K562 (cell line): ENCODE results near the gene DZIP1.

ENCODE experiments used
- BRF1 ChIP-seq: IDR thresholded peaks from 3 replicates; pipeline ENCODE4 v1.6.1; 2011; ENCODE audit warnings: borderline replicate concordance, mild to moderate bottlenecking; ENCODE audit not compliant: insufficient read length; ENCODE audit errors: extremely low read depth
- CHD2 ChIP-seq: IDR thresholded peaks from 2 replicates; pipeline ENCODE4 v1.6.1; 2011; ENCODE audit warnings: low read depth, low read length
- CREB5 ChIP-seq: fragments of 250-450 bp; sonication (Bioruptor Pico); IDR thresholded peaks from 2 replicates; pipeline ENCODE4 v1.5.0; 2020; ENCODE audit warnings: mild to moderate bottlenecking
- MCM2 ChIP-seq: fragments of 450-650 bp; IDR thresholded peaks from 2 replicates; pipeline ENCODE4 v1.6.1; 2017; ENCODE audit warnings: low read depth, mild to moderate bottlenecking
- POLR2A ChIP-seq: fragments of 450-650 bp; conservative IDR thresholded peaks from 2 replicates; pipeline ENCODE4 v1.6.1; 2016
- RB1 ChIP-seq: fragments of 450-650 bp; IDR thresholded peaks from 2 replicates; pipeline ENCODE4 v1.6.1; 2017; ENCODE audit warnings: low read depth, mild to moderate bottlenecking
- SIN3A ChIP-seq, 2 experiments: fragments of 150-350 bp in 1 of 2; IDR thresholded peaks; 2 replicates each; pipeline ENCODE4 v1.6.1; 2011 to 2016; ENCODE audit warnings: borderline replicate concordance in 2 of 2, low read depth in 2 of 2, low read length in 2 of 2, mild to moderate bottlenecking in 2 of 2, moderate library complexity in 2 of 2; ENCODE audit not compliant: control insufficient read depth in 1 of 2
- SMARCA5 ChIP-seq: fragments of 450-650 bp; IDR thresholded peaks from 2 replicates; pipeline ENCODE4 v1.6.1; 2016
- ZEB2 ChIP-seq: fragments of 450-650 bp; IDR thresholded peaks from 2 replicates; pipeline ENCODE4 v1.6.1; 2016
- ZNF347 ChIP-seq: fragments of 450-650 bp; formaldehyde crosslinking; IDR thresholded peaks from 2 replicates; pipeline ENCODE4 v1.4.0; 2020; ENCODE audit warnings: low read depth, mild to moderate bottlenecking, moderate library complexity
- TF ChIP-seq, protein P1 (sequence below): fragments of 450-650 bp; IDR thresholded peaks from 2 replicates; pipeline ENCODE4 v1.7.1; 2018; ENCODE audit warnings: mild to moderate bottlenecking, low read depth; ENCODE audit not compliant: partially characterized antibody

- TF ChIP-seq RB1 (no peak), CREB5 (CRISPR knock-in tag) (no peak), SIN3A (IDR thresholded peaks at IDR 0.05; ENCODE audit: borderline replicate concordance in 2 of 2, control insufficient read depth in 1 of 2, low read depth in 2 of 2, low read length in 2 of 2) (no peak), CHD2 (no peak), ZEB2 (no peak), MCM2 (no peak), ZNF347 (CRISPR knock-in tag) (no peak), BRF1 (no peak), SMARCA5 (no peak), POLR2A (no peak)
- TF ChIP-seq, protein P1, sequence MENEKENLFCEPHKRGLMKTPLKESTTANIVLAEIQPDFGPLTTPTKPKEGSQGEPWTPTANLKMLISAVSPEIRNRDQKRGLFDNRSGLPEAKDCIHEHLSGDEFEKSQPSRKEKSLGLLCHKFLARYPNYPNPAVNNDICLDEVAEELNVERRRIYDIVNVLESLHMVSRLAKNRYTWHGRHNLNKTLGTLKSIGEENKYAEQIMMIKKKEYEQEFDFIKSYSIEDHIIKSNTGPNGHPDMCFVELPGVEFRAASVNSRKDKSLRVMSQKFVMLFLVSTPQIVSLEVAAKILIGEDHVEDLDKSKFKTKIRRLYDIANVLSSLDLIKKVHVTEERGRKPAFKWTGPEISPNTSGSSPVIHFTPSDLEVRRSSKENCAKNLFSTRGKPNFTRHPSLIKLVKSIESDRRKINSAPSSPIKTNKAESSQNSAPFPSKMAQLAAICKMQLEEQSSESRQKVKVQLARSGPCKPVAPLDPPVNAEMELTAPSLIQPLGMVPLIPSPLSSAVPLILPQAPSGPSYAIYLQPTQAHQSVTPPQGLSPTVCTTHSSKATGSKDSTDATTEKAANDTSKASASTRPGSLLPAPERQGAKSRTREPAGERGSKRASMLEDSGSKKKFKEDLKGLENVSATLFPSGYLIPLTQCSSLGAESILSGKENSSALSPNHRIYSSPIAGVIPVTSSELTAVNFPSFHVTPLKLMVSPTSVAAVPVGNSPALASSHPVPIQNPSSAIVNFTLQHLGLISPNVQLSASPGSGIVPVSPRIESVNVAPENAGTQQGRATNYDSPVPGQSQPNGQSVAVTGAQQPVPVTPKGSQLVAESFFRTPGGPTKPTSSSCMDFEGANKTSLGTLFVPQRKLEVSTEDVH: no peak
Measured at GRCh38 chr13:95541308-95541707, 103.2 kb downstream of the DZIP1 start.
